ENCODE measurements around the gene SORCS1. TPM values are rescaled to one million over a fixed set of nuclear protein-coding genes. Genes with fewer than 3 reads are reported as not detected.

SORCS1 gene
- total and polyA plus RNA-seq, 2 donors from 2014 or later, result 0.76 to 2.4 TPM

DNA sequence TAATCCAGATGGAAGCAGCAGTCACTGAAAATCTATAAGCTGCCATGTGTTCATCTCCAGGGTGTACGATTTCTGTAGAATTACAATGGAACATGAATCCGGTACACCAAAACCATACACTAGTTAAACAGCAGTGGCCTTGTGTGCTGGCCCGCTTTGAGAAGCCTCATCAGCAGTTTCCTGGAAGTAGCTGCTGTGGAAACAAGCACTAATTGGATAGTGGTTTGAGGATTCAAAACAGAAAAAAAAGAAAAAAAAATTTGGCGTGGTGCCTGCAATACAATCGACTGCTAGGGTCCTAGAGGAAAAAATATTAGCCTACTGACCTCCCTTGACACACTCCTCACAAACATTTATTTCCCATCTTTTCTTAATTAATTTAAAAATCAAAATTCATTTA lies 545.9 kb downstream of the SORCS1 start:
- no peaks in the 10 kb centered on the region for H3K27me3 ChIP-seq (ENCODE audit: control insufficient read depth, insufficient read depth, low read length)
- no peak overlapping the region for H3K27ac ChIP-seq (ENCODE audit: low read depth in 2 of 2, low read length in 2 of 2)
- TF ChIP-seq CTCF (IDR thresholded peaks at IDR 0.05; ENCODE audit: borderline replicate concordance, extremely low read depth, insufficient read depth), result no peak
- H3K9me3 ChIP-seq (ENCODE audit: control insufficient read depth in 2 of 3, insufficient read depth in 1 of 3, low read length in 3 of 3), result no peaks in the 10 kb centered on the region
- no peak overlapping the region for H3K4me3 ChIP-seq (ENCODE audit: low read length in 3 of 3)
- DNase-seq (peak in 2 of 5 donors; percentile 8 to 28), FAIRE-seq (no peak)
- no peaks in the 10 kb centered on the region for H3K36me3 ChIP-seq (ENCODE audit: control insufficient read depth in 2 of 3, insufficient read depth in 3 of 3, low read length in 3 of 3)
- intact Hi-C loops (cut with DNase I), result no loop called here
- no peaks in the 10 kb centered on the region for H3K4me1 ChIP-seq (ENCODE audit: control insufficient read depth in 2 of 3, insufficient read depth in 2 of 3, low read depth in 1 of 3, low read length in 3 of 3)
- H3K9ac ChIP-seq (ENCODE audit: low read length in 3 of 3), result no peak overlapping the region

DNA sequence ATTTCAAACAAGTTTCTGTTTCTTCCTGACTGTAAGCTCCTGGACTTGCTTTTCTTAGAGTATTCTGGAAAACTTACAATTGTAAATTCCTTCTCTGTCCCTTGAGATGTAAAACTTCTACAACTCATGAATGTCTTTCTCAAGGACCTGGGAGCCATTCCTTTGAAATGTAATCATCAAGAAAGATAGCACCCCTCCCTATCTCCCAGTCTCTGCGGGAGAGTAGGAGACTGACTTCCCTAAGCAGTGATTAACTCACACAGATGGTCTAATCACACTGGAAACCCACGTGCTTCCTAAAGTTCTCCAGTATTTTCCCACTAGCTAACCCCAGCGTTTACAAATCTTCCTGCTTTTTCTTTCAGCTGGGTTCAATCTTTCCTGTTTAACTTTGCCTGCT lies 549.4 kb downstream of the SORCS1 start:
- FAIRE-seq (no peak), DNase-seq (no peak)
- Histone ChIP-seq H3K27ac (ENCODE audit: low read depth in 2 of 2, low read length in 2 of 2) (no peak overlapping the region), H3K9ac (ENCODE audit: low read length in 3 of 3) (no peak overlapping the region), H3K27me3 (ENCODE audit: control insufficient read depth, insufficient read depth, low read length) (no peaks in the 10 kb centered on the region), H3K4me1 (ENCODE audit: control insufficient read depth in 2 of 3, insufficient read depth in 2 of 3, low read depth in 1 of 3, low read length in 3 of 3) (no peaks in the 10 kb centered on the region), H3K36me3 (ENCODE audit: control insufficient read depth in 2 of 3, insufficient read depth in 3 of 3, low read length in 3 of 3) (no peaks in the 10 kb centered on the region), H3K9me3 (ENCODE audit: control insufficient read depth in 2 of 3, insufficient read depth in 1 of 3, low read length in 3 of 3) (no peaks in the 10 kb centered on the region), H3K4me3 (ENCODE audit: low read length in 3 of 3) (no peak overlapping the region)
- intact Hi-C loops (cut with DNase I), result no loop called here
- TF ChIP-seq CTCF (IDR thresholded peaks at IDR 0.05; ENCODE audit: borderline replicate concordance, extremely low read depth, insufficient read depth), result no peak

GRCh38 chr10:106614293-106614692 lies 550.2 kb downstream of the SORCS1 start:
- Histone ChIP-seq H3K27me3 (ENCODE audit: control insufficient read depth, insufficient read depth, low read length) (no peaks in the 10 kb centered on the region), H3K9me3 (ENCODE audit: control insufficient read depth in 2 of 3, insufficient read depth in 1 of 3, low read length in 3 of 3) (no peaks in the 10 kb centered on the region), H3K27ac (ENCODE audit: low read depth in 2 of 2, low read length in 2 of 2) (no peak overlapping the region), H3K36me3 (ENCODE audit: control insufficient read depth in 2 of 3, insufficient read depth in 3 of 3, low read length in 3 of 3) (no peaks in the 10 kb centered on the region), H3K9ac (ENCODE audit: low read length in 3 of 3) (no peak overlapping the region), H3K4me1 (ENCODE audit: control insufficient read depth in 2 of 3, insufficient read depth in 2 of 3, low read depth in 1 of 3, low read length in 3 of 3) (no peaks in the 10 kb centered on the region), H3K4me3 (ENCODE audit: low read length in 3 of 3) (no peak overlapping the region)
- FAIRE-seq (no peak), DNase-seq (no peak)
- intact Hi-C loops (cut with DNase I), result no loop called here
- TF ChIP-seq CTCF (IDR thresholded peaks at IDR 0.05; ENCODE audit: borderline replicate concordance, extremely low read depth, insufficient read depth), result no peak

DNA sequence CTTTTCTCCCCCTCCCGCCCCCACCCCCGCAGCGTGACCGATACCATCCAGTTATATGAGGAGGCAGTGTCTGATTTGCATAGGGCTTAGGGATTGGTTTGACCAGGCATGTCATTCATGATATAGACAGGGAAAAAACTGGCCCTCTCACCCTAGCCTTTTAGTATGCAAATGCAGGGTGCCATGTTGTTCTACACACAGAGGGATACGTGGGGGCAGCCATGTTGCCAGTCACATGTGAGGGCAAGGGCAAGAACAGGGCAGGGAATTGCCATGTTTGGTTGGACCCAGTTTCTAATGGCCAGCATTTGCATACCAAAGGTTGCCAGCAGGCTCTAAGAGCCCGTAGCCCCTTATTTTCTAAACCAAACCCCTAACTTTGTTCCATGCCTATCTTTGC lies 552.1 kb downstream of the SORCS1 start:
- no peak for TF ChIP-seq CTCF (IDR thresholded peaks at IDR 0.05; ENCODE audit: borderline replicate concordance, extremely low read depth, insufficient read depth)
- intact Hi-C loops (cut with DNase I), result no loop called here

More for the DNA sequence above, 552.1 kb downstream of the SORCS1 start:
- H3K27me3 ChIP-seq (ENCODE audit: control insufficient read depth, insufficient read depth, low read length), result no peaks in the 10 kb centered on the region
- H3K36me3 ChIP-seq (ENCODE audit: control insufficient read depth in 2 of 3, insufficient read depth in 3 of 3, low read length in 3 of 3), result no peaks in the 10 kb centered on the region
- no peak overlapping the region for H3K4me3 ChIP-seq (ENCODE audit: low read length in 3 of 3)
- H3K27ac ChIP-seq (ENCODE audit: low read depth in 2 of 2, low read length in 2 of 2), result no peak overlapping the region
- FAIRE-seq, result no peak
- H3K4me1 ChIP-seq (ENCODE audit: control insufficient read depth in 2 of 3, insufficient read depth in 2 of 3, low read depth in 1 of 3, low read length in 3 of 3), result no peaks in the 10 kb centered on the region
- H3K9me3 ChIP-seq (ENCODE audit: control insufficient read depth in 2 of 3, insufficient read depth in 1 of 3, low read length in 3 of 3), result no peaks in the 10 kb centered on the region
- no peak overlapping the region for H3K9ac ChIP-seq (ENCODE audit: low read length in 3 of 3)
- DNase-seq, result no peak
